Endodermal cell (in vitro differentiated cells): Measurements from ENCODE around the gene RBM22. TPM values are rescaled to one million over a fixed set of nuclear protein-coding genes. Genes with fewer than 3 reads are reported as not detected.
A peak's percentile ranks its signal among the peaks of the same experiment; 100 is the strongest.

Experiments used
- DNase-seq: peaks from one replicate; pipeline ENCODE4 v3.0.0-alpha.2; 2017
- H3K27ac ChIP-seq: 2 replicates; pipeline ENCODE4 v1.5.1; 2013; ENCODE audit warnings: mild to moderate bottlenecking, low read depth, low read length, moderate library complexity
- H3K27me3 ChIP-seq: 2 replicates; pipeline ENCODE4 v1.6.1; 2013; ENCODE audit warnings: mild to moderate bottlenecking, low read length, moderate library complexity; ENCODE audit not compliant: insufficient read depth, control insufficient read depth, poor library complexity, severe bottlenecking
- H3K36me3 ChIP-seq: 2 replicates; pipeline ENCODE4 v1.7.0; 2013; ENCODE audit warnings: mild to moderate bottlenecking, low read length, moderate library complexity; ENCODE audit not compliant: control insufficient read depth, insufficient read depth
- H3K4me1 ChIP-seq: one replicate; pipeline ENCODE4 v1.7.0; 2013; ENCODE audit warnings: low read length; ENCODE audit not compliant: control insufficient read depth, insufficient read depth
- H3K4me3 ChIP-seq: 2 replicates; pipeline ENCODE4 v1.5.1; 2013; ENCODE audit warnings: mild to moderate bottlenecking, low read length, moderate library complexity
- H3K9ac ChIP-seq: 2 replicates; pipeline ENCODE4 v1.6.1; 2013; ENCODE audit warnings: mild to moderate bottlenecking, low read length, moderate library complexity; ENCODE audit not compliant: poor library complexity, severe bottlenecking; ENCODE audit errors: extremely low read depth
- H3K9me3 ChIP-seq: 2 replicates; pipeline ENCODE4 v1.6.1; 2013; ENCODE audit warnings: mild to moderate bottlenecking, low read length, moderate library complexity; ENCODE audit not compliant: control insufficient read depth
- H3K27ac Mint-ChIP-seq: 2 replicates; pipeline ENCODE4 v1.8.0; 2020; ENCODE audit warnings: mixed read lengths
- H3K27me3 Mint-ChIP-seq: 2 replicates; pipeline ENCODE4 v1.8.0; 2021; ENCODE audit warnings: mild to moderate bottlenecking, mixed read lengths; ENCODE audit not compliant: insufficient read depth
- H3K36me3 Mint-ChIP-seq: 2 replicates; pipeline ENCODE4 v1.8.0; 2020; ENCODE audit warnings: low read depth, mixed read lengths
- H3K4me1 Mint-ChIP-seq: 2 replicates; pipeline ENCODE4 v1.8.0; 2020; ENCODE audit warnings: mixed read lengths
- H3K4me3 Mint-ChIP-seq: 2 replicates; pipeline ENCODE4 v1.8.0; 2020; ENCODE audit warnings: mild to moderate bottlenecking, moderate library complexity, mixed read lengths
- H3K9me3 Mint-ChIP-seq: 2 replicates; pipeline ENCODE4 v1.8.0; 2020; ENCODE audit warnings: mild to moderate bottlenecking, mixed read lengths
- WGBS, 2 experiments: methylation state at CpG; one replicate each; pipeline versions ENCODE4 v1.1.5 to v1.1.7; 2013; ENCODE audit warnings: missing lambda C conversion rate in 2 of 2, mixed read lengths in 1 of 2; ENCODE audit not compliant: insufficient coverage in 1 of 2, insufficient read length in 1 of 2; 5-methylcytosine and 5-hydroxymethylcytosine counted together
- total RNA-seq, 2 donors: library from RNA; stranded (reverse); fragmentation: NEBNext Ultra II Directional in 1 of 2; extraction: Animal tissue kit (Norgen Biotek cat#: 25700) in 1 of 2; gene quantifications; 2 replicates in 1 of 2; 3 replicates in 1 of 2; pipeline ENCODE4 v1.2.1, GENCODE V29; 2021
- TF ChIP-seq, protein P1 (sequence below): fragments of 200-600 bp; sonication (generic); conservative IDR thresholded peaks from 2 replicates; pipeline ENCODE4 v1.5.0; 2021; ENCODE audit warnings: antibody characterized with exemption, mild to moderate bottlenecking

The RBM22 gene
- total RNA-seq, 2 donors from 2014 or later: 42.7 to 44.3 TPM

DNA sequence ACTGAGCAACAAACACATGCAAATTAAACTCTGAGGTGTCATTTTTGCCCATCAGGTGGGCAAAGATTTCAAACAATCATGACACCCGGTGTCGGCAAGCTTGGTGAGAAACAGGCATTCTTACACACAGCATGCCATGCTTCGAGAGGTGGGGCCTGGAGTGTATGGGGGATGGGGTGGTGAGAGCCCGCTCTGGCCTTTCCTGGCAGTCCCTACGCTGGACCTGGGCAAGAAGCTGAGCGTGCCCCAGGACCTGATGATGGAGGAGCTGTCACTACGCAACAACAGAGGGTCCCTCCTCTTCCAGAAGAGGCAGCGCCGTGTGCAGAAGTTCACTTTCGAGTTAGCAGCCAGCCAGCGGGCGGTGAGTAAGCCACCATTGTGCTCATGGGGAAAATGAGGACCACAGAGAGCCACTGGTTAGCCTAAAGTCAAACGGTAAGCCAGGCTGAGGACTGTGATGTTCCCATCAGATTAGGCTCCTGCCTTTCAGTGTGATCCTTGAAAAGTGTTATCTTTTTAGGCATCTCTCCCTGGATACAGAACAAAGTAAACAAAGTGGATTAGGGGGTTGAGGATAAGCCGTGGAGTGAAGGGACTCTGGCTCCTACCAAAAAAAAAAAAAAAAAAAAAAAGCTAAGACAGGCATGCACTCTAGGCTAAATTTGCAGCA is 30.5 kb downstream of the RBM22 start:
- WGBS, 2 experiments: 62 to 75% methylated on average over 12 to 14 of the region's 14 CpGs
- H3K27ac Mint-ChIP-seq: peak overlapping the region; percentile 88
- DNase-seq: no peak

DNA sequence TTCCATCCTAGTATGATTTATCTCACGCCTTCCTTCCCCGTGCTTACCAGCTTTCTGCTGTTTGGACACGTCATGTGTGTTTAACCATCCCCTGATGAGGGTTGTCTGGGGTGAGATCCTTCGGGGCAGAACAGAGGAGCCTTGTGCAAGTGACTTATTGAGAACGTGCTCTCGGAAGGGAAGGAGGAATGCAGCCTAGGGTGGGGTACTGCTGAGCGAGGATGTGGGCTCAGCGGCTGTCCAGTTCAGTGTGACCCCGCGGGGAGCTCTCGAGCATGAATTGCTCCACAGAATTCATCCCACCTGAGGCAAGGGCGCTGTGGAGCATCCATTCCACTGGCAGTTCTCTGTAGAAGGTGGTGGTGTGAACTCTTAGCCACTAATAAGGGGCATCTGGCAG is 35.8 kb downstream of the RBM22 start:
- Histone ChIP-seq H3K36me3 (no peaks in the 10 kb centered on the region), H3K27ac (no peak overlapping the region), H3K9me3 (peaks cover 2% of the 10 kb centered on the region), H3K27me3 (no peaks in the 10 kb centered on the region), H3K4me1 (peaks cover 8% of the 10 kb centered on the region), H3K9ac (no peak overlapping the region), H3K4me3 (no peak overlapping the region)
- TF ChIP-seq, protein P1, sequence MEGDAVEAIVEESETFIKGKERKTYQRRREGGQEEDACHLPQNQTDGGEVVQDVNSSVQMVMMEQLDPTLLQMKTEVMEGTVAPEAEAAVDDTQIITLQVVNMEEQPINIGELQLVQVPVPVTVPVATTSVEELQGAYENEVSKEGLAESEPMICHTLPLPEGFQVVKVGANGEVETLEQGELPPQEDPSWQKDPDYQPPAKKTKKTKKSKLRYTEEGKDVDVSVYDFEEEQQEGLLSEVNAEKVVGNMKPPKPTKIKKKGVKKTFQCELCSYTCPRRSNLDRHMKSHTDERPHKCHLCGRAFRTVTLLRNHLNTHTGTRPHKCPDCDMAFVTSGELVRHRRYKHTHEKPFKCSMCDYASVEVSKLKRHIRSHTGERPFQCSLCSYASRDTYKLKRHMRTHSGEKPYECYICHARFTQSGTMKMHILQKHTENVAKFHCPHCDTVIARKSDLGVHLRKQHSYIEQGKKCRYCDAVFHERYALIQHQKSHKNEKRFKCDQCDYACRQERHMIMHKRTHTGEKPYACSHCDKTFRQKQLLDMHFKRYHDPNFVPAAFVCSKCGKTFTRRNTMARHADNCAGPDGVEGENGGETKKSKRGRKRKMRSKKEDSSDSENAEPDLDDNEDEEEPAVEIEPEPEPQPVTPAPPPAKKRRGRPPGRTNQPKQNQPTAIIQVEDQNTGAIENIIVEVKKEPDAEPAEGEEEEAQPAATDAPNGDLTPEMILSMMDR: no peak
- Mint-ChIP-seq H3K27me3 (peaks cover 4% of the 10 kb centered on the region), H3K4me3 (no peak overlapping the region), H3K4me1 (peaks cover 22% of the 10 kb centered on the region), H3K27ac (no peak overlapping the region), H3K36me3 (peaks cover 8% of the 10 kb centered on the region), H3K9me3 (peaks cover 2% of the 10 kb centered on the region)
- 86 to 95% methylated on average over 3 to 12 of the region's 12 CpGs for WGBS, 2 experiments
- no peak for DNase-seq

More for the DNA sequence above, 30.5 kb downstream of the RBM22 start:
- H3K27ac ChIP-seq: no peak overlapping the region
- H3K9me3 ChIP-seq: peaks cover 5% of the 10 kb centered on the region
- H3K36me3 Mint-ChIP-seq: peaks cover 9% of the 10 kb centered on the region
- H3K9ac ChIP-seq: no peak overlapping the region
- peaks cover 21% of the 10 kb centered on the region for H3K4me1 Mint-ChIP-seq
- H3K4me3 Mint-ChIP-seq: peak overlapping the region; percentile 81
- H3K4me3 ChIP-seq: peak overlapping the region; percentile 32
- H3K27me3 Mint-ChIP-seq: no peaks in the 10 kb centered on the region
- no peaks in the 10 kb centered on the region for H3K27me3 ChIP-seq
- TF ChIP-seq, protein P1: no peak
- H3K4me1 ChIP-seq: peaks cover 8% of the 10 kb centered on the region
- peaks cover 4% of the 10 kb centered on the region for H3K9me3 Mint-ChIP-seq
- no peaks in the 10 kb centered on the region for H3K36me3 ChIP-seq

DNA sequence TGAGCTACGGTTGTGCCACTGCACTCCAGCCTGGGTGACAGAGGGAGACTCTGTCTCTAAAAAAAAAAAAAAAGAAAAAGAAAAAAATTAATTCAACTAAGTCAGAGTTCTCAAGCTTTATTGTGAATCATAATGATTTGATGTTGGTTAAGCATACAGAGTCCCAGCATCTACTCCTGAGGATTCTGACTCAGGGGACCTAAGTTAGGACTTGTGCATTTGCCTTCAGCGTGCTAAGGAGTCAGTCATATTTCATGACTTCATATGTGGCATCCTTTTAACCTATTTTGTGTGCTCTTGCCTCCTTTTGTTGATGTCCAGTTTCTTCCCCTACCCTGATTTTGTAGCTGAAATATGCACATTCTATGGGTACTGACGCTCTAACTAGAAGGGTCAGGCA is 36.9 kb downstream of the RBM22 start:
- Mint-ChIP-seq H3K36me3 (peaks cover 4% of the 10 kb centered on the region), H3K9me3 (no peaks in the 10 kb centered on the region), H3K4me1 (peaks cover 25% of the 10 kb centered on the region), H3K27ac (no peak overlapping the region), H3K27me3 (peaks cover 4% of the 10 kb centered on the region), H3K4me3 (no peak overlapping the region)
- 96 to 98% methylated on average over 2 to 3 of the region's 3 CpGs for WGBS, 2 experiments
- TF ChIP-seq, protein P1: no peak
- H3K27ac ChIP-seq: no peak overlapping the region
- no peak overlapping the region for H3K9ac ChIP-seq
- H3K4me1 ChIP-seq: peaks cover 15% of the 10 kb centered on the region
- no peaks in the 10 kb centered on the region for H3K9me3 ChIP-seq
- no peak for DNase-seq
- H3K36me3 ChIP-seq: no peaks in the 10 kb centered on the region
- no peaks in the 10 kb centered on the region for H3K27me3 ChIP-seq
- H3K4me3 ChIP-seq: no peak overlapping the region
